NCI-H2107 treated with DMSO at 0.1 percent for 48 hours (cell line): ENCODE results near the gene POLR2E.
A peak's percentile ranks its signal among the peaks of the same experiment; 100 is the strongest.

Experiments
- DNase-seq: peaks from one replicate; lab custom pipeline; 2025; ENCODE audit not compliant: unreplicated experiment; lab: John Stamatoyannopoulos, UW

The POLR2E gene

DNA sequence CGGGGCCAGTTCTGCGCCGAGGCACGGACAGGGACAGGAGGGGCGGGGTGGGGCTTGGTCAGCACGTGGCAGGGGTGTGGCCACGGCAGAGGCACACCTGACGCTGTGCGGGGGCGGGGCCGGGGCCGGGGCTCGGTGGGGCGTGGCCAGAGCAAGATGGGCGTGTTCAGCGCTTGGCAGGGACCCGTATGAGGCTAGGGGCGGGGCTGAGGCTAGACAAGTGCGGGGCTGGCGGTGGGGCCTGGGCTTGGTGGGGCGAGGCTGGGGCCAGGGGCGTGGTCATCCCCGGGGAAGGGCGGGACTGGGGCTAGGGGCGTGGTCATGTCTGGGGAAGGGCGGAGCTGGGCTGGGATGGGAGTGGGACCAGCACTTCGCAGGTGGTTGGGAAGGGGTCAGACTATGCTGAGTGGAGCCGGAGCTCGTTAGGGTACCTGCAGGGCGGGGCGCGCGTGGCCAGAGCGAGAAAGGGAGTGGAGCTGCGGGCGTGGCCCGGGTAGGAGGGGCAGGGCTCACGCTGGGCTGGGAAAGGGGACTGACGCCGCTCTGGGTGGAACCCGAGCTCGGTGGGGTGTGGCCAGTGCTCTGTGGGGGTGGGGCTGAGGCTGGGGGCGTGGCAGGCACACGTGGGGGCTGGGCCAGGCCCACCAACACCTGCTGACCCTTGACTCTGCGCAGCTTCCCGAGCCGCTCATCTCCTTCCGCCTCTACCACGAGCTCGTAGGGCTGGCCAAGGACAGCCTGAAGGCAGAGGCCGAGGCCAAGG is 12.8 kb downstream of the POLR2E start:
- peak; percentile 28 for DNase-seq

DNA sequence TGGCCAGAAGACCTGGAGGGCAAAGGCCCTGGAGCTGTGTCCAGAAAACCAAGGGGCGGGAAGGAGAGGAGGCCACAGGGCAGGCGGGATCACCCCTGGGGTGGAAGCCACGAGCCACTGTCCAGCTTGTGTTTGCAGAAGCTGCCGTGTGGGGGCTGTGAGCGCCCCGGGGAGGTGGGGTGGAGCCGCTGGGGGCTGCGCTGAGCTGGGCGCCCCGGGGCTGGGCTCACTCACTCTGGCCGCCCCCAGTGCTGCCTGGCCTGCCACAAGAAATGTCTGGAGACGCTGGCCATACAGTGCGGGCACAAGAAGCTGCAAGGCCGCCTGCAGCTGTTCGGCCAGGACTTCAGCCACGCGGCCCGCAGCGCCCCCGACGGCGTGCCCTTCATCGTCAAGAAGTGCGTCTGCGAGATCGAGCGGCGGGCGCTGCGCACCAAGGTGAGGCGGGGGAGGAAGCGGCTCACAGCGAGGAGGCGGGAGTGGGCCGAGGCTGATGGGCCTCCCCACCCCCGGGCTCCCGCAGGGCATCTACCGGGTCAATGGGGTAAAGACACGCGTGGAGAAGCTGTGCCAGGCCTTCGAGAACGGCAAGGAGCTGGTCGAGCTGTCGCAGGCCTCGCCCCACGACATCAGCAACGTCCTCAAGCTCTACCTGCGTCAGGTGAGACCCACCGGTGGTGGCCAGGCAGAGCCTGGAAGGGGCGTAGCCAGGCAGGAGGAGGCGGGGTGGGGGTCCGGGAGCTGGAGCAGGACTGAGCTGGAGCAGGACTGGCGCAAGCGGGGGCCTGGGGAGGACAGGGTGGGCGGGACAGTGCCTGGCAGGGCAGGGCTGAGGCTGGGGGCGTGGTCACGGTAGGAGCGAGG is 13.6 kb downstream of the POLR2E start:
- DNase-seq, result no peak

DNA sequence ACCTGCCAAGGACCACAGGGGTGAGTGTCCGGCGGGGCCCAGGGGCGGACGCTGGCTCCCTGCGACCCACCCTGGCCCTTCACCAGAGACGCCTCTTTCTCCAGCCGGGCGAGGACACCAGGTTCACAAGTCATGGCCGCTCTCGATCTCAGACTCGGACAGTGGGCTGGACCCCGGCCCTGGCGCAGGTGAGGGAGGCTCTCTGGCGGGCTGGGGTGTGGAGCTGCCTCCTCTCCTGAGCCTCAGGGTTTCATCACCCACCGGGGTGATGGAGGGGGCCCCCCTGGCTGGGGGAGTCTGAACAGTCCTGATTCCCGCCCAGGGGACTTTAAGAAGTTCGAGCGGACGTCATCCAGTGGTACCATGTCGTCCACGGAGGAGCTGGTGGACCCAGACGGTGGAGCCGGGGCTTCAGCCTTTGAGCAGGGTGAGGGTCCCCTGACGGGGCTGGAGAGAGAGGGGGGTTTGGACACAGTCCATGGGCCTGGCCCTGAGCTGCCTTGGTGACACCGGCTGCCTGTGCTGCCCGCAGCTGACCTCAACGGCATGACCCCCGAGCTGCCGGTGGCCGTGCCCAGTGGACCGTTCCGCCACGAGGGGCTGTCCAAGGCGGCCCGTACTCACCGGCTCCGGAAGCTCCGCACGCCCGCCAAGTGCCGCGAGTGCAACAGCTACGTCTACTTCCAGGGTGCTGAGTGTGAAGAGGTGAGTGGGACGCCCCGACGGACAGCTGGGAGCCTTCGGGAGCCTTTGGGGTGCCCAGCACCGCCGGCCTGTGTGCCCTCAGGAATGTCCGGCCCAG is 14.6 kb downstream of the POLR2E start:
- DNase-seq, result no peak

DNA sequence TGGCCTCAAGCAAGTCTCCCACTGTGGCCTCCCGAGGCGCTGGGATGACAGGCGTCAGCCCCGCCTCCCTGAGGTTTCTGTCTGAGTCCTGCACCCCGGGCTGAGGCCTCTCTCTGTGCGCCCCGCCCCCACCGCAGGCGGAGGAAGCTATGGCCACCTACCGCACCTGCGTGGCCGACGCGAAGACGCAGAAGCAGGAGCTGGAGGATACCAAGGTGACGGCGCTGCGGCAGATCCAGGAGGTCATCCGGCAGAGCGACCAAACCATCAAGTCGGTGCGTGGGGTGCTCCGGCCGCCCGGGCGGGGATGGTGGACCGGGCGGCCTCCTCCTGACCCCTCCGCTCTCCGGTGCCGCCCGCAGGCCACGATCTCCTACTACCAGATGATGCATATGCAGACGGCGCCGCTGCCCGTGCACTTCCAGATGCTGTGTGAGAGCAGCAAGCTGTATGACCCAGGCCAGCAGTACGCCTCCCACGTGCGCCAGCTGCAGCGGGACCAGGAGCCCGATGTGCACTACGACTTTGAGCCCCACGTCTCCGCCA is 15.5 kb downstream of the POLR2E start:
- DNase-seq, result no peak

DNA sequence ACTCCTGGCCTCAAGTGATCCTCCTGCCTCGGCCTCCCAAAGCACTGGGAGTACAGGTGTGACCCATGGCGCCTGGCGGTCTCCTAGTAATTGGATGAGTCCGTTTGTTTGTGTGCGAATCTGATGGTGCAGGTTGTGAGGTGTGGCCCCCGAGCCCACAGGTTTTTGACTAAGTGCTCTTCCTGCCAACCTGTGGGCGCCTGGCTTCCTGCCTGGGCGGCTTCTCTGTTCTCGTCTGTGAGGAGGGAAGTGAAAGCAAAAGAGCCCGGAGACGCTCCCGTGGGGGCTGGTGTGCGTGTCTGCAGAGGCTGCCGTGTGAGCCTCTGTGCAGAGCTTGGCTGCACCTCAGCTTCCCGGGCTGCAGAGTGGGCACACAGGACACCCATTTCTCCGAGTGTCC is 18.2 kb downstream of the POLR2E start:
- no peak for DNase-seq

DNA sequence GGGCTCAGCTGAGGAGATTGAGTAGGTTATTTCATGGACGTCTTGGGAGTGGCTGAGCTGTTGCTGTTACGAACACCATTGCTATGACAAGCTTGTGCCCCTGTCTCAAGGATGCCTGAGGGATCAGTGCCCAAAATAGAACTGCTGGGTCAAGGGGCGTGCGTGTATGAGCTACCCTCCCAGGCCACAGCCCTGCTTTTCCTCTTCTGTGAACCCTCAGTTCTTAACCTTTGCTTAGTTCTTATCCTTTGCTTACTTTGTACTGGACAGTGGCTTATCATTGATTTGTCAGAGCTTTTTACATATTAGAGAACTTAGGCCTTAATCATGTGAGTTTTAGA is 19.2 kb downstream of the POLR2E start:
- no peak for DNase-seq

DNA sequence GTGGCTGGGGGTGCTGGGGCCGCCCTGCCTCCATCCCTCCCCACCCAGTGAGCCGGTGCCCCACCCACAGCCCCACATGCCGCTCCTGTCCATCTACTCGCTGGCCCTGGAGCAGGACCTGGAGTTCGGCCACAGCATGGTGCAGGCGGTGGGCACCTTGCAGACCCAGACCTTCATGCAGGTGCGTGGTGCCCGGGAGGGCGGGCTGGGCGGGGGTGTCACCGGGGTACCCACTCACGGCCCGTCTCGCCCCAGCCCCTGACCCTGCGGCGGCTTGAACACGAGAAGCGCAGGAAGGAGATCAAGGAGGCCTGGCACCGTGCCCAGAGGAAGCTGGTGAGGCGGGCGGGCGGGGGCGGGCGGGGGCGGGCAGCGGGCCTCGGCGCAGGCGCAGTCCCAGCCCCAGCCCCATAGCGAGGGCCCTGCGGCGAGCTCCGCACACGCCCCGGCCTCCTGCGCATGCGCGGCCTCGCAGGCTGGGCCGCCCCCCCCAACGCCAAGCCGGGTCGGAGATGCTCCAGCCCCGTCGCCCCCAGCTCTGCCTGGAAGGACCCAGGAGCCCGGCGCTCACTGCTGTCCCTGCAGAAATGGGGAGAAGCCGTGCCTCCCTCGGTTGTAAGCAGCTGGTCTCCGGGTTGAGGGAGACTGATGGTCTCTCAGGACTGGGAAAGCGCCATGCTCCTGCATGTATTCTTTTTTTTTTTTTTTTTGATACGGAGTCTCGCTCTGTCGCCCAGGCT is 20.5 kb downstream of the POLR2E start:
- DNase-seq, result peak; percentile 65

DNA sequence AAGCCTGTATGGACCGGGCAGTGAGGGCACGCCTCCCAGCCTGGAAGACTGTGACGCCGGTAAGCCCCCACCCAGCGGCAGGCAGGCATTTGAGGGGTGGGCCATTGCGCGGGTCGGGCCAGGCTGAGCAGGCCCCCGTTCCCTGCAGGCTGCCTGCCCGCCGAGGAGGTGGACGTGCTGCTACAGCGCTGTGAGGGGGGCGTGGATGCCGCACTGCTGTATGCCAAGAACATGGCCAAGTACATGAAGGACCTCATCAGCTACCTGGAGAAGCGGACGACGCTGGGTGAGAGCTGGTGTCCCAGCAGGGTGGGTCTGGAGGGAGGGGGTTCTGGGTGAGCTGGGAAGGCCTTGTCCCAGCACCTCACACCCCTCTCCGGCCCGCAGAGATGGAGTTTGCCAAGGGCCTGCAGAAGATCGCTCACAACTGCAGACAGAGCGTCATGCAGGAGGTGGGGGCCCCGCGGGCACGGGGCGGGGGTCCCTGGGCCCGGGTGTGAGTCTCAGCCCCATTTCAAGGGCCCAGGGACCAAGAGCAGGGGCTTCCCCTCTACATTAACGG is 21.1 kb downstream of the POLR2E start:
- no peak for DNase-seq

DNA sequence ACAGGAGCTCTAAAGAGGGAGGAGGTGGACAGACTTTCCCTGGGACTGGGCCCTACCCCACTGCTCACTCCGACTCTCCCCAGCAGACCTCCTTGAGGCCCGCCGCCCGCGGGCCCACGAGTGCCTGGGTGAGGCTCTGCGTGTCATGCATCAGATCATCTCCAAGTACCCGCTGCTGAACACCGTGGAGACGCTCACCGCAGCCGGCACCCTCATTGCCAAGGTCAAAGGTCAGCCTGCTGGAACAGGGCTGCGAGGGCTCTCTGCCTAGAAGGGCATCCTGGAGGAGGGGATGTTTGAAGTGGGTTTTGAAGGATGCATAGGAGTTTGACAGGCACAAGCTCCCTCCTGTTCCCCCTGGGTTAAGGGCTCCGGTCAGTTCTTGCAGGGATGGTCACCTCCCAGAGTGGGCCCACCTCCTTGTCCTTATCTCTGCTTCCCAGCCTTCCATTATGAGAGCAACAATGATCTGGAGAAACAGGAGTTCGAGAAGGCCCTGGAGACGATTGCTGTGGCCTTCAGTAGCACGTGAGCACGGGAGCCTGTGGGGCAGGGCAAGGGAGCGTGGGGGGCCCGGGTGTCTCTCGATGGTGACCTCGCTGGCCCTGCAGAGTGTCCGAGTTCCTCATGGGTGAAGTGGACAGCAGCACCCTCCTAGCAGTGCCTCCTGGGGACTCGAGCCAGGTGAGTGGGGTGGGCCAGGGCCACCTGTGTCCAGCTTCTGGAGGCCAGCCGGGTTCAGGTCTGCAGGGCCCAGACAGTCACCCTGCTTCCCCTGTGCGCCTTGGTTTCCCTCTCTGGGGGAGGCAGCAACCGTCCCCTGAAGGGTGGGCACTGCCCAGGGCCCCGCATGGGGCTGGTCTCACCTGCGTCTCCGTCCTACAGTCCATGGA is 21.9 kb downstream of the POLR2E start:
- no peak for DNase-seq

DNA sequence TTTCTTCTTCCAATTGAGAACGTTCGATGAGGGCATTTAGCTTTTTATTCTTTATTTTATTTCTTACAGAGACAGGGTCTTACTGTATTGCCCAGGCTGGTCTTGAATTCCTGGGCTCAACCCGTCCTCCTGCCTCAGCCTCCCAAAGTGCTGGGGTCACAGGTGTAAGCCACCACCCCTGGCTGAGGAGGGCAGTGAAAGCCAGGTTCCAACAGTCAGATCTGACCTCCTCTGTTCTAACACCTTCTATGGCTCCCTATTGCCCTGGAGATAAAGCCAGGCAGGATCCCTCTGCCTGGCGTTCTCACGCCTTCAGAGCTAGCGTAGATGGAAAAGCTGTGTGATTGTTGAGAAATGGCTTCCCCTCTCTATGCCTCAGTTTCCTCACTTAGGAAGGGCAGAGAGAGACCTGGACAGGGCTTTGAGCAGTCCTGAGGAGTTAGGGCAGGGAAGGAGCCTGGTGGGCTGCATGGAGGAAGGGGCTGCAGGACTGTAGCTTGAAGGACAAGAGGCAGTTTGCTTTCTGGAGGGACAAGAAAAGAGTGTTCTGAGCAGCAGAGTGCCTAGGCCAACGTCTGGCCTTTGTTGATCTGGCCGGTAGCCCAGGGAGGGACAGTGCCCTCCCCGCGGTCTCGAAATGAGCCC is 22.7 kb downstream of the POLR2E start:
- DNase-seq, result no peak

DNA sequence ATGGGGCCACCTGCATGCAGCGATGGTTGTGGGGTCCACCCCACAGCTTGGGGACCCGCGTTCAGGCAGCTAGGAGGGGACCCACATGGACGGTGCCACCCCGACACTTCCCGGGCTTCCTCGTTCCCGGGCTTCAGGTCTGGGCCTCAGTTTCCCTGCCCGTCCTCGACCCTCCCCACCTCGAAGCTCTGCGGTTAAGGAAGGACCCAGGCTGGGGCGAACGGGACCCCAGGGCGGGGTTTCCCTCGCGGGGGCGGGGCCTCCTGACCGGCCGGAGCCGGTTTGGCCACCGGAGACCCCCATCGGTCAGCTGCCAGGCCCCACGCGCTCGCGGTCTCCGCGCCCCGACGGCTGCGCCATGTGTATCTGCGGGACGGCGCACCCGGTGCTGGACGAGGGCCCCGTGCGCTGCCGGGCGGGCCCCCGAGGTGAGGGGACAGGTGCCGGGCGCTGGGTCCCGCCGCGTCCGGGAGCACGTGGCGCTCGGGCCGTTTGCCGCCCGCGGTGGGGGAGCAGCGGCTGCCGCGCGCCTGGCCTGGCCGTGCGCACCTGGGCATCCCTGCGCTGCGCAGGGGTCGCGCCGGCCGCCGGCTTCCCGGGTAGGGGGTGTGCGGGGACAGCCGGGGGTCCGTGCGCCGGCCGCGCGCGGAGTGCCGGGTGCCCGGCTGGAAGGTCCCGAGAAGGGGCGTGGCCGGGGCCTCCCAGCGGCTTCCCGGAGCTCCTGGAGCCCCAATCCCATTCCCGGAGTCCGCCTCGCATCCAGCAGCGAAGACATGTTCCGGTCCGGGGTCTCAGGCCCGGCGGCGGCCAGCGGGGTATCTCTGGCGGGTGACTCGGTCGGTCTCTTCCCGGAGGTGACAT is 24.0 kb downstream of the POLR2E start:
- DNase-seq, result no peak

DNA sequence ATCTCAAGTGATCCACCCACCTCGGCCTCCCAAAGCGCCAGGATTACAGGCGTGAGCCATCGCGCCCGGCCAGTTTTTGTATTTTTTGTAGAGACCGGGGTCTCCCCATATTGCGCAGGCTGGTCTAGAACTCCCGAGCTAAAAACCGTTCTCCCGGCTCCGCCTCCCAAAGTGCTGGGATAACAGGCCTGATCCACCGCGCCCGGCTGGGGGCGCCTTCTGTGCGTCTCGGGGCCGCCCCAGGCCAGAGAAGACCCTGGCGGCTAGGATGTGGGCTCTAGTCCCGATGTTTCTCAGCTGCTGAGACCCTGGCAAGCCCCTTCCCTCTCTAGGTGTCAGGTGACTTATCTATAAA is 24.6 kb downstream of the POLR2E start:
- no peak for DNase-seq

DNA sequence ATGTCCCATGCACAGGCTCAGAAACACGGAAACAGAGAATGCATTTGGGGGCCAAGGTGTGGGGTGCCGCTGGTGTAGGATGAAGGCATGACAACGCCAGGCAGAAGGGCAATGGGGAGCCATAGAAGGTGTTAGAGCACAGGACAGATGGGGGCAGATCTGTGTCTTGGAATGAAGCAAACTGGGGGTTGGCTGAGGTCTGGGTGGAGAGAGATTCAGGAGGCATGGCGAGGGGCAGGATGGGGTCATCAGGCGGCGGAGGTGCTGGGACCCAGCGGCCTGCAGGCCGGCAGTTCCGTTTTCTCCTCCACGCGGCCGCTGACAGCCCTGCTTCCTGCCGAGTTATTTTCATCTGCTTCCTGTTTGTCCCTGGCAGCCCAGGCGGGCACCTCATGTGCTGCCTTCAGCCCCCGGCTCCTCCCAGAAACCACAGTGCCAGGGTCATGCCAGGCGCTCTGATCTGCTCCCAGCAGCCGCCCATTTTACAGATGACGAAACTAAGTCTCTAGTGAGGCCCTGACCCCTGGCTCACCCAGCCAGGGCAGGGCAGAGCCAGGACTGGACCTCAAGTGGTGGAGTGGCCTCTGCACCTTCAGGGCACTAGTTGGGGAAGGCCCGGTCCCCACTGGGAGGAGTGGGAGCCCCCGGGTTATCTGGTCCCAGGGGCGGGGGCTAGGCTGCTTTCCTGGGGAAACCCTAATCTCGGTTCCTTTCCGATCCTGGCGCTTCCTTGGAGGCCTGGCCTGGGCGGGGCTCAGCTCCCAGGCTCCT is 26.0 kb downstream of the POLR2E start:
- no peak for DNase-seq

DNA sequence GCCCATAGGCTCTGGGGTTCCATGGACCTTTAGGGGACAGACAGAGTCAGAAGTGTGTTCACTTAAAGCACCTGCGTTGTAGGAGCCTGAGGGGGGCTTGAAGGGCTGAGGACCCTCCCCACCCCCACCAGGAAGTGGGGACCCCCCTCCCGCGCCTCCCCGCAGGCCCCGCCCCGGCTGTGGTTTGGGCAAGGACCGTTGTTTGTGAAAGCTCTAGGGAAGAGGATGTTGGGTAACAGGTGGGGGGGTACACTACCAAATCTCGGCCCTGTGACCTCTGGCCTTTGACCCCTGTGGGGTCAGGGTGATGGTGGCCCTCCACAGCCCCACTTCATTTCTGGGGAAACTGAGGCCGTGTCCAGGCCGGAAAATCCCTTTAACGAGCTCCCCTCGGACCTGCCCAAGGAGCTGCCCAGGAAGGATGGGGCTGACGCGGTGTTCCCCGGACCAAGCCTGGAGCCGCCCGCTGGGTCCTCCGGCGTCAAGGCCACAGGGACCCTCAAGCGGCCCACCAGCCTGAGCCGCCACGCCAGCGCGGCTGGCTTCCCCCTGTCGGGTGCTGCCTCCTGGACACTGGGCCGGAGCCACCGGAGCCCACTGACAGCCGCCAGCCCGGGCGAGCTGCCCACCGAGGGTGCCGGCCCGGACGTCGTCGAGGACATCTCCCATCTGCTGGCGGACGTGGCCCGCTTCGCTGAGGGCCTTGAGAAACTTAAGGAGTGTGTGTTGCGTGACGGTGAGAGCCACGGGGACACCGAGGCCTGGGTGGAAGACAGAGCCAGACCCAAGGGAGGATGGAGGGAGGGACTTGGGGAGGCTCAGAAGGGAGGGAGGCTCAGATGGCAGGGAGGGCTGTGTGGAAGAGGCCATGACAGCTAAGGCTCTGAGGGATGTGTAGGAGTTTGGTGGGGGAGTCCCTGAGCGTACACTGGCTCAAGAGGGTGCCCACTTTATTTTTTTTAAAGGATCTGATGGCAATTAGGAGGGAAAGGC is 26.9 kb downstream of the POLR2E start:
- DNase-seq, result no peak

DNA sequence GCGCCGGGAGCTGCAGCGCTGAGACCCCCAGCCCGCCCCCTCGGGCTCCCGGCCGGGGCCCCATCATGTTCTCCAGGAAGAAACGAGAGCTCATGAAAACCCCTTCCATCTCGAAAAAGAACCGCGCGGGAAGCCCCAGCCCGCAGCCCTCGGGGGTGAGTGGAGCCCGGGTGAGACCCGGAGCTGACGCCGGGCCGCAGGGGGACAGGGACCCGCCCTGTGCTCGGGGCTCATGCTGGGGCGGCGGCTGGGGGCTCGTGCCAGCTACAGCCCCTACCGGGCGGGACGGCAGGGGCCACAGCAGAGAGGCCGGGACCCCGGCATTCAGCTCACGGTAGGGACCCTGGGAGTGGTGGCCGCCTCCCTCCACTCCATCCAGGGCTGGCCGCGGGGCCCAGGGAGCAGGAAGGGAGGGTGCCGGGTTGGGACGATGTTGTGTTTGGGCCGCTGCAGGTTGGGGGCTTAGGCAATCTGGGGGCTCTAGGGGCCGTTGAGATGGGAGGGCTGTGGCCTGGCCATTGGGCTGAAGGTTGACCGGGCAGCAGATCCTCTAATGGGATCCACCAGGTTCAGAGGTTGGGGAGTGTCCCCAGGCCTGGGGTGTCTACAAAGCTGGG is 27.7 kb downstream of the POLR2E start:
- no peak for DNase-seq
